HEK293 (cell line): ENCODE data around the gene C4orf36.
A peak's percentile ranks its signal among the peaks of the same experiment; 100 is the strongest.

Experiments used
- CTCF ChIA-PET: fragments of 350-600 bp; formaldehyde crosslinking; extraction: SDS; loops from one replicate; lab custom pipeline; 2021; ENCODE audit warnings: antibody characterized with exemption; lab: Yijun Ruan, JAX
- POLR2A ChIA-PET: fragments of 300-600 bp; formaldehyde crosslinking; extraction: SDS; loops from one replicate; lab custom pipeline; 2020; ENCODE audit warnings: antibody characterized with exemption, inconsistent platforms; lab: Yijun Ruan, JAX
- H3K27ac ChIP-seq: fragments of 200-500 bp; sonication (Bioruptor generic); 2 replicates; pipeline ENCODE4 v1.5.1; 2014; ENCODE audit warnings: low read depth, low read length, control low read depth, inconsistent platforms; ENCODE audit errors: extremely low read depth
- H3K36me3 ChIP-seq, 2 experiments: fragments of 200-500 bp in 1 of 2; sonication (Bioruptor generic) in 1 of 2; 1 replicate in 1 of 2; 2 replicates in 1 of 2; pipeline ENCODE4 v1.5.1; 2014 to 2017; ENCODE audit warnings: inconsistent platforms in 2 of 2, low read length in 2 of 2; ENCODE audit not compliant: control insufficient read depth in 2 of 2, insufficient read depth in 1 of 2
- H3K4me1 ChIP-seq: fragments of 200-500 bp; sonication (Bioruptor generic); 2 replicates; pipeline ENCODE4 v1.5.1; 2014; ENCODE audit warnings: mild to moderate bottlenecking, low read length, inconsistent platforms; ENCODE audit not compliant: control insufficient read depth, insufficient read depth
- H3K4me3 ChIP-seq: 2 replicates; pipeline ENCODE4 v1.5.1; 2011; ENCODE audit warnings: low read depth, mild to moderate bottlenecking, control low read depth, low read length, moderate library complexity
- H3K9me3 ChIP-seq: fragments of 200-500 bp; sonication (Bioruptor generic); 2 replicates; pipeline ENCODE4 v1.5.1; 2014; ENCODE audit warnings: low read depth, low read length, inconsistent platforms; ENCODE audit not compliant: control insufficient read depth, insufficient read depth
- CTCF ChIP-seq: fragments of 450-650 bp; formaldehyde crosslinking; IDR thresholded peaks from 2 replicates; pipeline ENCODE4 v1.5.1; 2016; ENCODE audit warnings: missing biosample characterization, missing genetic modification characterization
- HOXA7 ChIP-seq: sonication (generic); formaldehyde crosslinking; IDR thresholded peaks from 2 replicates; pipeline ENCODE4 v1.8.1; 2022; ENCODE audit warnings: missing genetic modification reagents, borderline replicate concordance
- PRDM1 ChIP-seq: fragments of 450-650 bp; formaldehyde crosslinking; IDR thresholded peaks from 2 replicates; pipeline ENCODE4; 2016; ENCODE audit warnings: missing biosample characterization, missing genetic modification characterization
- PRDM10 ChIP-seq: fragments of 450-650 bp; formaldehyde crosslinking; IDR thresholded peaks from 2 replicates; pipeline ENCODE4 v1.5.1; 2016; ENCODE audit warnings: missing biosample characterization, missing genetic modification characterization
- SCRT2 ChIP-seq: fragments of 450-650 bp; formaldehyde crosslinking; IDR thresholded peaks from 2 replicates; pipeline ENCODE4 v1.5.1; 2016; ENCODE audit warnings: missing biosample characterization, missing genetic modification characterization
- SP3 ChIP-seq: fragments of 450-650 bp; formaldehyde crosslinking; IDR thresholded peaks from 2 replicates; pipeline ENCODE4 v1.5.1; 2016; ENCODE audit warnings: missing biosample characterization, missing genetic modification characterization
- TCF7L2 ChIP-seq: IDR thresholded peaks from 2 replicates; pipeline ENCODE4 v1.6.1; 2011; ENCODE audit warnings: low read depth, mild to moderate bottlenecking, inconsistent platforms, low read length, moderate library complexity, borderline replicate concordance
- ZBTB17 ChIP-seq: fragments of 450-650 bp; formaldehyde crosslinking; IDR thresholded peaks from 2 replicates; pipeline ENCODE4 v1.5.1; 2016; ENCODE audit warnings: missing biosample characterization, missing genetic modification characterization
- ZFP3 ChIP-seq: fragments of 450-650 bp; formaldehyde crosslinking; IDR thresholded peaks from 2 replicates; pipeline ENCODE4 v1.5.1; 2016; ENCODE audit warnings: low read depth, missing biosample characterization, missing genetic modification characterization
- ZNF169 ChIP-seq: fragments of 450-650 bp; formaldehyde crosslinking; IDR thresholded peaks from 2 replicates; pipeline ENCODE4 v1.5.1; 2016; ENCODE audit warnings: missing biosample characterization, missing genetic modification characterization
- ZNF19 ChIP-seq: fragments of 450-650 bp; formaldehyde crosslinking; IDR thresholded peaks from 2 replicates; pipeline ENCODE4; 2016; ENCODE audit warnings: missing biosample characterization, missing genetic modification characterization, low read depth
- ZNF211 ChIP-seq: fragments of 450-650 bp; formaldehyde crosslinking; IDR thresholded peaks from 2 replicates; pipeline ENCODE4 v1.5.1; 2016; ENCODE audit warnings: low read depth, missing biosample characterization, missing genetic modification characterization
- ZNF214 ChIP-seq: fragments of 450-650 bp; formaldehyde crosslinking; IDR thresholded peaks from 2 replicates; pipeline ENCODE4 v1.5.1; 2017; ENCODE audit warnings: missing biosample characterization, mild to moderate bottlenecking, missing genetic modification characterization, borderline replicate concordance
- ZNF239 ChIP-seq: fragments of 450-650 bp; formaldehyde crosslinking; IDR thresholded peaks from 2 replicates; pipeline ENCODE4 v1.5.1; 2016; ENCODE audit warnings: missing biosample characterization, missing genetic modification characterization
- ZNF335 ChIP-seq: fragments of 450-650 bp; formaldehyde crosslinking; conservative IDR thresholded peaks from 2 replicates; pipeline ENCODE4 v1.5.1; 2016; ENCODE audit warnings: missing biosample characterization, missing genetic modification characterization
- ZNF366 ChIP-seq: fragments of 450-650 bp; formaldehyde crosslinking; conservative IDR thresholded peaks from 2 replicates; pipeline ENCODE4 v1.5.1; 2016; ENCODE audit warnings: missing biosample characterization, missing genetic modification characterization
- ZNF449 ChIP-seq: fragments of 450-650 bp; formaldehyde crosslinking; IDR thresholded peaks from 2 replicates; pipeline ENCODE4 v1.5.1; 2017; ENCODE audit warnings: missing biosample characterization, mild to moderate bottlenecking, missing genetic modification characterization, moderate library complexity
- ZNF513 ChIP-seq: fragments of 450-650 bp; IDR thresholded peaks from 2 replicates; pipeline ENCODE4 v1.5.1; 2018; ENCODE audit warnings: missing biosample characterization, missing genetic modification characterization
- ZNF514 ChIP-seq: fragments of 450-650 bp; formaldehyde crosslinking; IDR thresholded peaks from 2 replicates; pipeline ENCODE4 v1.5.1; 2016; ENCODE audit warnings: missing biosample characterization, missing genetic modification characterization
- ZNF596 ChIP-seq: fragments of 450-650 bp; IDR thresholded peaks from 2 replicates; pipeline ENCODE4 v1.5.0; 2018; ENCODE audit warnings: missing biosample characterization, mild to moderate bottlenecking, missing genetic modification characterization, moderate library complexity
- ZNF600 ChIP-seq: fragments of 450-650 bp; formaldehyde crosslinking; IDR thresholded peaks from 2 replicates; pipeline ENCODE4 v1.5.1; 2016; ENCODE audit warnings: missing biosample characterization, missing genetic modification characterization
- ZNF610 ChIP-seq: fragments of 450-650 bp; formaldehyde crosslinking; IDR thresholded peaks from 2 replicates; pipeline ENCODE4 v1.5.1; 2016; ENCODE audit warnings: missing biosample characterization, missing genetic modification characterization, borderline replicate concordance
- ZNF621 ChIP-seq: fragments of 450-650 bp; formaldehyde crosslinking; IDR thresholded peaks from 2 replicates; pipeline ENCODE4 v1.5.1; 2017; ENCODE audit warnings: missing biosample characterization, missing genetic modification characterization
- ZNF623 ChIP-seq: fragments of 450-650 bp; formaldehyde crosslinking; IDR thresholded peaks from 2 replicates; pipeline ENCODE4 v1.5.1; 2016; ENCODE audit warnings: missing biosample characterization, missing genetic modification characterization
- ZNF626 ChIP-seq: fragments of 450-650 bp; sonication (Bioruptor Pico); formaldehyde crosslinking; IDR thresholded peaks from 2 replicates; pipeline ENCODE4 v1.5.1; 2018; ENCODE audit warnings: missing biosample characterization, missing genetic modification characterization, inconsistent platforms
- ZNF76 ChIP-seq: fragments of 450-650 bp; formaldehyde crosslinking; IDR thresholded peaks from 2 replicates; pipeline ENCODE4; 2016; ENCODE audit warnings: low read depth, missing biosample characterization, missing genetic modification characterization, borderline replicate concordance
- ZNF777 ChIP-seq: fragments of 450-650 bp; formaldehyde crosslinking; IDR thresholded peaks from 2 replicates; pipeline ENCODE4 v1.5.1; 2017; ENCODE audit warnings: missing biosample characterization, missing genetic modification characterization, borderline replicate concordance
- ZNF792 ChIP-seq: fragments of 450-650 bp; formaldehyde crosslinking; IDR thresholded peaks from 2 replicates; pipeline ENCODE4 v1.5.1; 2016; ENCODE audit warnings: missing biosample characterization, missing genetic modification characterization
- ZNF843 ChIP-seq: fragments of 450-650 bp; formaldehyde crosslinking; IDR thresholded peaks from 2 replicates; pipeline ENCODE4 v1.5.1; 2016; ENCODE audit warnings: missing biosample characterization, missing genetic modification characterization

C4orf36 gene

GRCh38 chr4:86918539-86919072, 26.4 kb upstream of the C4orf36 start:
- CTCF ChIA-PET = interaction anchor here (6.7 kb wide), 1 partner anchor 174 kb away, joined by 74 read pairs; no protein-coding TSS in a partner anchor

GRCh38 chr4:86917212-86918039, 25.2 kb upstream of the C4orf36 start:
- no peaks in the 10 kb centered on the region for H3K4me1 ChIP-seq
- no peaks in the 10 kb centered on the region for H3K36me3 ChIP-seq
- H3K9me3 ChIP-seq = no peaks in the 10 kb centered on the region
- H3K27ac ChIP-seq = no peak overlapping the region
- ChIA-PET CTCF (no interaction called here), POLR2A (no interaction called here)
- no peak overlapping the region for H3K4me3 ChIP-seq
- TF ChIP-seq TCF7L2 = no peak
- TF ChIP-seq ZNF777 (tag by site-specific recombination) = no peak
- TF ChIP-seq ZNF843 (tag by site-specific recombination) = no peak
- TF ChIP-seq ZNF514 = no peak
- no peak for TF ChIP-seq ZNF792 (tag by site-specific recombination)
- no peak for TF ChIP-seq ZNF214 (tag by site-specific recombination)
- peak; percentile 91 for TF ChIP-seq ZNF366
- TF ChIP-seq SP3 (tag by site-specific recombination) = no peak
- peak; percentile 56 for TF ChIP-seq PRDM1 (tag by site-specific recombination)
- no peak for TF ChIP-seq ZBTB17 (tag by site-specific recombination)
- TF ChIP-seq ZFP3 (tag by site-specific recombination) = no peak
- TF ChIP-seq ZNF335 = no peak
- TF ChIP-seq CTCF (tag by site-specific recombination) = no peak
- TF ChIP-seq ZNF449 (tag by site-specific recombination) = no peak
- TF ChIP-seq ZNF626 (tag by site-specific recombination) = no peak
- TF ChIP-seq PRDM10 (tag by site-specific recombination) = peak; percentile 45; the same call in 1 of the 2 replicates
- no peak for TF ChIP-seq ZNF169
- no peak for TF ChIP-seq ZNF239 (tag by site-specific recombination)
- TF ChIP-seq HOXA7 = no peak
- TF ChIP-seq ZNF76 = no peak
- TF ChIP-seq ZNF513 (tag by site-specific recombination) = no peak
- TF ChIP-seq ZNF623 (tag by site-specific recombination) = no peak
- TF ChIP-seq ZNF19 = no peak
- TF ChIP-seq ZNF621 (tag by site-specific recombination) = no peak
- TF ChIP-seq ZNF600 (tag by site-specific recombination) = no peak

More at GRCh38 chr4:86918539-86919072, 26.4 kb upstream of the C4orf36 start:
- H3K4me1 ChIP-seq = no peaks in the 10 kb centered on the region
- no peak overlapping the region for H3K27ac ChIP-seq
- H3K9me3 ChIP-seq = no peaks in the 10 kb centered on the region
- H3K4me3 ChIP-seq = no peak overlapping the region
- POLR2A ChIA-PET = no interaction called here
- H3K36me3 ChIP-seq = no peaks in the 10 kb centered on the region
- TF ChIP-seq ZNF211 = no peak
- no peak for TF ChIP-seq ZNF596
- no peak for TF ChIP-seq ZNF610 (tag by site-specific recombination)
- TF ChIP-seq SCRT2 = 0 out of 2 replicates have a peak, but pooled peaks have one; percentile 21
